GM18505 (cell line): ENCODE results near the gene NFATC2IP.

Experiments
- ATAC-seq: cut with Tn5 transposase; IDR thresholded peaks from one replicate; pipeline ENCODE4 v1.9.1; 2021; ENCODE audit not compliant: unreplicated experiment
- POLR2A ChIP-seq: IDR thresholded peaks from 4 replicates; pipeline ENCODE4 v1.6.1; 2011; ENCODE audit warnings: borderline replicate concordance; ENCODE audit not compliant: insufficient read depth, insufficient read length; ENCODE audit errors: extremely low read depth

NFATC2IP gene

GRCh38 chr16:29011112-29011511, 60.4 kb downstream of the NFATC2IP start:
- TF ChIP-seq POLR2A: no peak
- no peak for ATAC-seq

GRCh38 chr16:29011851-29012250, 61.1 kb downstream of the NFATC2IP start:
- TF ChIP-seq POLR2A: no peak
- no peak for ATAC-seq

- ATAC-seq: no peak
- TF ChIP-seq POLR2A: no peak
Measured at GRCh38 chr16:29012913-29013553, 62.3 kb downstream of the NFATC2IP start.

- no peak for ATAC-seq
- no peak for TF ChIP-seq POLR2A
Measured at GRCh38 chr16:29014561-29015069, 63.9 kb downstream of the NFATC2IP start.
